HUES48 (cell line): ENCODE data around the gene ZNHIT1.

Experiments used
- H3K27ac ChIP-seq: one replicate; pipeline ENCODE4 v1.7.0; 2013; ENCODE audit warnings: low read depth, low read length, inconsistent platforms
- H3K27me3 ChIP-seq: 2 replicates; pipeline ENCODE4 v1.6.1; 2013; ENCODE audit warnings: mild to moderate bottlenecking, low read length; ENCODE audit not compliant: control insufficient read depth, insufficient read depth
- H3K36me3 ChIP-seq: 2 replicates; pipeline ENCODE4 v1.6.1; 2013; ENCODE audit warnings: low read length; ENCODE audit not compliant: control insufficient read depth, insufficient read depth
- H3K4me1 ChIP-seq: 2 replicates; pipeline ENCODE4 v1.6.1; 2013; ENCODE audit warnings: mild to moderate bottlenecking, low read length; ENCODE audit not compliant: control insufficient read depth, insufficient read depth
- H3K4me3 ChIP-seq: 2 replicates; pipeline ENCODE4 v1.5.1; 2013; ENCODE audit warnings: mild to moderate bottlenecking, low read depth, low read length
- H3K9ac ChIP-seq: 2 replicates; pipeline ENCODE4 v1.6.1; 2013; ENCODE audit warnings: mild to moderate bottlenecking, low read depth, low read length, moderate library complexity
- H3K9me3 ChIP-seq: 2 replicates; pipeline ENCODE4 v1.6.1; 2013; ENCODE audit warnings: low read length; ENCODE audit not compliant: control insufficient read depth, insufficient read depth

ZNHIT1 gene

DNA sequence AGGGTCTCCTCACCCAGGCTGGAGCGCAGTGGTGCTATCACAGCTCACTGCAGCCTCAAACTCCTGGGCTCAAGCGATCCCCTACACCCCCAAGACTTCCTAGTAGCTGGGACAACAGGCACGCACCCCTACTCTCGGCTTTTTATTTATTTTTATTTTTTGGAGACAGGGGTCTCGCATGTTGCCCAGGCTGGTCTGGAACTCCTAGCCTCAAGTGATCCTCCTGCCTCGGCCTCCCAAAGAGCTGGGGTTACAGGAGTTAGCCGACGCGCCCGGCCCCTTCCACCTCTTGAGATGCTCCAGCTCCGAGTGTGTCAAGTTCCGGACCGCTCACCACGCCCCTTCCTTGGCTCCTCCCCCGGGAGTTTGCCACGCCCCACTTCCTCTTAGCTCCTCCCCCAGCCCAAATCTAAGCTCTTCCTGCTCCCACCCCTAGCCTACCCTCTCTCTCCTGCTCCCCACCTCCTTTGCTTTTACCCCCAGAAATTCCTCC is 44.2 kb upstream of the ZNHIT1 start:
- Histone ChIP-seq H3K27me3 (peaks cover 100% of the 10 kb centered on the region), H3K4me1 (peaks cover 36% of the 10 kb centered on the region), H3K9ac (no peak overlapping the region), H3K9me3 (no peaks in the 10 kb centered on the region), H3K27ac (no peak overlapping the region), H3K4me3 (peak overlapping the region; percentile 70), H3K36me3 (no peaks in the 10 kb centered on the region)

GRCh38 chr7:101174322-101174854 is 43.6 kb upstream of the ZNHIT1 start:
- Histone ChIP-seq H3K4me3 (peak overlapping the region; percentile 70), H3K9me3 (no peaks in the 10 kb centered on the region), H3K27ac (no peak overlapping the region), H3K36me3 (no peaks in the 10 kb centered on the region), H3K4me1 (peaks cover 31% of the 10 kb centered on the region), H3K9ac (no peak overlapping the region), H3K27me3 (peaks cover 100% of the 10 kb centered on the region)

DNA sequence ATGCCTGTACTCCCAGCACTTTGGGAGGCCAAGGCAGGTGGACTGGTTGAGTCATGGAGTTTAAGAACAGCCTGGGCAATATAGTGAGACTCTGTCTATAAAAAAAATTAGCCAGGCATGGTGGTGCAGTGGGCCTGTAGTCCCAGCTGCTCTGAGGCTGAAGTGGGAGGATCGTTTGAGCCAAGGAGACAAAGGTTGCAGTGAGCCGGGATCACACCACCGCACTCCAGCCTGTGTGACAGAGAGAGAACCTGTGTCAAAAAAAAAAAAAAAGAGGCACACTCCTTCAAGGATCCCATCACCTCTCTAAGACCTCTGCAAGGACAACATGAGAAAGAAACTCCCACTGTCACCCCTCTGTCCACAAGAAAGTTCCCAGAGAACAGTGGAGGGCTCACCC is 42.3 kb upstream of the ZNHIT1 start:
- no peak overlapping the region for H3K9ac ChIP-seq
- no peaks in the 10 kb centered on the region for H3K9me3 ChIP-seq
- peaks cover 19% of the 10 kb centered on the region for H3K4me1 ChIP-seq
- no peaks in the 10 kb centered on the region for H3K36me3 ChIP-seq
- H3K27ac ChIP-seq = no peak overlapping the region
- peaks cover 99% of the 10 kb centered on the region for H3K27me3 ChIP-seq
- no peak overlapping the region for H3K4me3 ChIP-seq

- H3K27ac ChIP-seq = no peak overlapping the region
- H3K27me3 ChIP-seq = peaks cover 87% of the 10 kb centered on the region
- H3K36me3 ChIP-seq = no peaks in the 10 kb centered on the region
- H3K4me1 ChIP-seq = peaks cover 7% of the 10 kb centered on the region; the same call in 1 of the 2 replicates
- H3K9me3 ChIP-seq = no peaks in the 10 kb centered on the region
- no peak overlapping the region for H3K4me3 ChIP-seq
- H3K9ac ChIP-seq = no peak overlapping the region
Observed at GRCh38 chr7:101177644-101178043, 40.3 kb upstream of the ZNHIT1 start.

DNA sequence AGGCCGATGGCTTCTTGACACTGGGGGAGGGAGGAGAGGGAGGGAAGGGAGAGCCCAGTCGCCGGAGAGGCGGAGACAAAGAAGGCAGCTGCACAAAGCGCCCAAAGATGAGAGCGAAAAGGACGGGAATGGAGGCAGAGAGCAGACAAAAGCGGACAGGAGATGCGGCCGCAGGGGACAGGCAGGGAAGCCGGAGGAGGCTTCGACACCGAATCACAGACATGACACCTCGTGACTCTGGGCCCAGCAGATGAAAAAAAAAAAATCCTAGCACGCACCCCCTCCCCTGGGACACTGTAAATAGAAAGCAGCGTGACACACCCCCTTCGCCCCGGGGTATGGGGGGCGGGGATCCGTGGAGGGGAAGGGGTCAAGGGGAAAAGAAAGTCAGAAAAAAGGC is 38.8 kb upstream of the ZNHIT1 start:
- Histone ChIP-seq H3K4me1 (0 out of 2 replicates have a peak, but pooled peaks cover 5% of the 10 kb centered on the region), H3K4me3 (peak overlapping the region; percentile 58), H3K36me3 (no peaks in the 10 kb centered on the region), H3K27me3 (peaks cover 73% of the 10 kb centered on the region), H3K27ac (no peak overlapping the region), H3K9me3 (no peaks in the 10 kb centered on the region), H3K9ac (no peak overlapping the region)

- peak overlapping the region; percentile 58 for H3K4me3 ChIP-seq
- H3K9ac ChIP-seq = no peak overlapping the region
- no peaks in the 10 kb centered on the region for H3K9me3 ChIP-seq
- H3K36me3 ChIP-seq = no peaks in the 10 kb centered on the region
- 0 out of 2 replicates have a peak, but pooled peaks cover 5% of the 10 kb centered on the region for H3K4me1 ChIP-seq
- no peak overlapping the region for H3K27ac ChIP-seq
- H3K27me3 ChIP-seq = peaks cover 67% of the 10 kb centered on the region
Observed at GRCh38 chr7:101179713-101180112, 38.3 kb upstream of the ZNHIT1 start.

DNA sequence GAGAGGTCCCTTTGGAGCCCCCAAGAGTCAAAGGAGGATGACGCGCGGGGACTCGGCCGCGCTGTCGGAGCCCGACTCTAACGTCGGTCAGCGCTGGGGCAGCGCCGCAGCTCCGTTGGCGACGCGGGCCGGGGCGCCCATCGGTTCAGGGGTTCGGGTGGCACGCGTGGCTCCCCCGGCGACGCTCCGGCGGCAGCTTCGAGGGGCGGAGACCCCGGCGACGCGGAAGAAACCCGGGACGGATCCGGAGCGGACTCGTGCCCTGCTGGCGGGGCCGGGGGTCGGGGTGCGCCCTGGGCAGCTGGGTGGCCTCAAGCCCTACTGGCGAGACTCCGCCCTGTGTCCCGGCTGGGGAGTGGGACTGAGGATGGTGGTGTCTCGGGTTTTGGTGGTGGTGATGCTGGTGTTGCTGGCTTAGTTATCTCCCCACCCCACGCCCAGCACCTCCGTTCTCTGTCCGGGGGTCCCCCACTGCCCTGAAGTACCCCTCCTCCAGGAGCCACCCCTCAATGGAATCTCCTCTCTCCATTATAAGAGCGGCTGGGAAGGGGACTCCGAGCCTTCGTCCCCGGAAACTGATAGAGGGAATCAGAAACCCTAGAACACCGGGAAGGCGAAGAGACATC is 37.7 kb upstream of the ZNHIT1 start, which contains the start of gene NAT16:
Gene NAT16, minus strand, starts transcription at position 164 of the 626 bp plus-strand sequence. CDS start 5,486 bp downstream, outside the sequence.
- 0 out of 2 replicates have a peak, but pooled peaks cover 5% of the 10 kb centered on the region for H3K4me1 ChIP-seq
- peaks cover 61% of the 10 kb centered on the region for H3K27me3 ChIP-seq
- H3K36me3 ChIP-seq = no peaks in the 10 kb centered on the region
- peak within 1 kb of the TSS; percentile 58 for H3K4me3 ChIP-seq
- no peak within 1 kb of the TSS for H3K9ac ChIP-seq
- H3K9me3 ChIP-seq = no peaks in the 10 kb centered on the region
- no peak within 1 kb of the TSS for H3K27ac ChIP-seq

DNA sequence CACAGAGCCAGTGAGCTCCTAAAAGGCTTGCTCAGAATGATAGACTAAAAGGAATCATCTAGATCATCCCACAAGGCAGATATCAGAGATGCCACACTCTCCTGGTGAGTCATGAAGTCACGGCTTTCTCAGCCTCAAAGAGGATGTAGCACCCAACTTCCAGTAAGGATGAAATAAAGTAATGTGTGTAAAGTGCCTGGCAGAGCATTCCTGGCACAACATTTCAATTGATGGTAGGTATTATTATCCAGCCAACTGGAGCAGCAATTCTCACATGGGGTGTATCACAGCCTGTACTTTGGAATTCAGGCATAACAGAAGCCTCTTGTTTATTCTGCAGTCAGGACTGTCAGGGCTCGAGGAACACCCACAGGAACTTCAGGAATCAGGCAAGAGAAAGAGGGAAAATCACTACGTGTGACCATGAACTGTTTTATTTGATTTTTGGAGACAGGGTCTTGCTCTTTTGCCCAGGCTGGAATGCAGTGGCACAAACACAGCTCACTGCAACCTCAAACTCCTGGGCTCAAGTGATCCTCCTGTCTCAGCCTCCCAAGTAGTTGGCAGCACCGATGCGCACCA is 32.6 kb upstream of the ZNHIT1 start:
- 0 out of 2 replicates have a peak, but pooled peaks cover 5% of the 10 kb centered on the region for H3K4me1 ChIP-seq
- peaks cover 11% of the 10 kb centered on the region for H3K27me3 ChIP-seq
- H3K4me3 ChIP-seq = no peak overlapping the region
- H3K36me3 ChIP-seq = no peaks in the 10 kb centered on the region
- no peak overlapping the region for H3K9ac ChIP-seq
- H3K27ac ChIP-seq = no peak overlapping the region
- no peaks in the 10 kb centered on the region for H3K9me3 ChIP-seq

DNA sequence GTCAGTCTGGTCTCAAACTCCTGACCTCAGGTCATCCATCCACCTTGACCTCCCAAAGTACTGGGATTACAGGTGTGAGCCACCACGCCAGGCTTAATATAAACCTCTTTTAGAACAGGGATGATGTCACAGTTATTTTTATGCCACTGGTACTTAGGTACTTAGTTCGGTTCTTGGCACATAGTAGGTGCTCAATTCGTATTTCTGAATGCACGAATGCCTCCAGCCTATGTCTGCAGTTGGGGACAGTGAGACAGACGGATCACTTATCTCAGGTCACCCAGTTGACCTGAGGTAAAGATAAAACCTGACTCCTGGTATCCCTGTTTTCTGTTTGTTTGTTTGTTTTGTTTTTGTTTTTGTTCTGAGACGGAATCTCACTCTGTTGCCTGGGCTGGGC is 31.8 kb upstream of the ZNHIT1 start:
- H3K27ac ChIP-seq = no peak overlapping the region
- H3K27me3 ChIP-seq = peaks cover 3% of the 10 kb centered on the region; the same call in 1 of the 2 replicates
- no peak overlapping the region for H3K9ac ChIP-seq
- no peaks in the 10 kb centered on the region for H3K36me3 ChIP-seq
- H3K4me3 ChIP-seq = no peak overlapping the region
- 0 out of 2 replicates have a peak, but pooled peaks cover 5% of the 10 kb centered on the region for H3K4me1 ChIP-seq
- H3K9me3 ChIP-seq = no peaks in the 10 kb centered on the region

DNA sequence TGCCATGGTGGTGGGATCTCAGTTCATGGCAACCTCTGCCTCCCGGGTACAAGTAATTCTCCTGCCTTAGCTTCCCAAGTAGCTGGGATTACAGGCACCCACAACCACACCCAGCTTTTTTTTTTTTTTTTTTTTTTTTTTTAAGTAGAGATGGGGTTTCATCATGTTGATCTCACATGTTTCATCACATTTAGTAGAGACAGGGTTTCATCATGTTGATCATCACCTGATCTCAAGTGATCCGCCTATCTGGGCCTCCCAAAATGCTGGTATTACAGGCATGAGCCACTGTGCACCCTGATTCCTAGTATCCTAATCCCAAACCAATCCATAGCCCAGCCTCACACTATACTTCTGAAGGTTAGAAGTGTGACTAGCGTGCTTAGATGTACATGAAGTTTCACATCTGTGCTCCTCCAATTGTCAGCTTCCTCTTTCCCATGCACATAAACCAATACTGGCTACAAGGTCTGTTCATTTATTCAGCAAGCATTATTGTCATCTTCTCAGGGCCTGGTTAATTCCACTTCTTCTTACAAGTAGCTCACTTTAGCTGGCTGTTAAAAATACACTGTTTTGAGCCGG is 31.0 kb upstream of the ZNHIT1 start:
- H3K36me3 ChIP-seq = no peaks in the 10 kb centered on the region
- H3K9me3 ChIP-seq = no peaks in the 10 kb centered on the region

DNA sequence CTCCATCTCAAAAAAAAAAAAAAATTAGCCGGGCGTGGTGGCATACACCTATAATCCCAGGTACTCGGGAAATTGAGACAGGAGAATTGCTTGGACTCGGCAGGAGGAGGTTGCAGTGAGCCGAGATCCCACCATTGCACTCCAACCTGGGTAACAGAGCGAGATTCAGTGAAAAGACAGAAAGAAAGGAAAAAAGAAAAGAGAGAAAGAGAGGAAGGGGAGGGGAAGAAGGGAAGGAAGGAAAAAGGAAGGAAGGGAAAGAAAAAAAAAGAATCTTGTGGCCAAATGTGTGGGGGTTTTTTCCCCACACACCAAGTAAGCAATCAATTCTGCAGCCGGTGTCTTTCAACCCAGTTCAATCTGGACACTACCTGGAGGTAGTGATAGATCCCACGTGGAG is 28.9 kb upstream of the ZNHIT1 start:
- H3K4me3 ChIP-seq = no peak overlapping the region

More for the DNA sequence above, 31.0 kb upstream of the ZNHIT1 start:
- Histone ChIP-seq H3K27me3 (no peaks in the 10 kb centered on the region), H3K4me1 (0 out of 2 replicates have a peak, but pooled peaks cover 5% of the 10 kb centered on the region), H3K9ac (no peak overlapping the region), H3K27ac (no peak overlapping the region), H3K4me3 (no peak overlapping the region)

More for the DNA sequence above, 28.9 kb upstream of the ZNHIT1 start:
- Histone ChIP-seq H3K9me3 (no peaks in the 10 kb centered on the region), H3K4me1 (peaks cover 2% of the 10 kb centered on the region; the same call in 1 of the 2 replicates), H3K36me3 (no peaks in the 10 kb centered on the region), H3K27ac (no peak overlapping the region), H3K9ac (no peak overlapping the region), H3K27me3 (no peaks in the 10 kb centered on the region)
